CMK (cell line): ENCODE measurements around the gene NTM.

Experiments
- DNase-seq: peaks from one replicate; pipeline ENCODE4 v3.0.0-alpha.2; 2010; ENCODE audit warnings: low read depth

The NTM gene

GRCh38 chr11:132114743-132115142 is 744.3 kb downstream of the NTM start:
- no peak for DNase-seq

GRCh38 chr11:132115454-132115853 is 745.0 kb downstream of the NTM start:
- no peak for DNase-seq

- no peak for DNase-seq
Measured at GRCh38 chr11:132116516-132116915, 746.1 kb downstream of the NTM start.

GRCh38 chr11:132118661-132119060 is 748.2 kb downstream of the NTM start:
- no peak for DNase-seq

- DNase-seq = no peak
Measured at GRCh38 chr11:132119573-132119972, 749.2 kb downstream of the NTM start.

GRCh38 chr11:132122735-132123134 is 752.3 kb downstream of the NTM start:
- DNase-seq = no peak

- DNase-seq = no peak
Measured at GRCh38 chr11:132123449-132123848, 753.0 kb downstream of the NTM start.

- DNase-seq = no peak
Measured at GRCh38 chr11:132123854-132124835, 753.7 kb downstream of the NTM start.

GRCh38 chr11:132125988-132126871 is 755.8 kb downstream of the NTM start:
- no peak for DNase-seq

- no peak for DNase-seq
Measured at GRCh38 chr11:132126973-132127899, 756.8 kb downstream of the NTM start.

- DNase-seq = no peak
Measured at GRCh38 chr11:132127900-132128288, 757.5 kb downstream of the NTM start.

GRCh38 chr11:132131047-132131446 is 760.6 kb downstream of the NTM start:
- DNase-seq = no peak

GRCh38 chr11:132131961-132132360 is 761.5 kb downstream of the NTM start:
- no peak for DNase-seq

GRCh38 chr11:132134322-132134721 is 763.9 kb downstream of the NTM start:
- DNase-seq = no peak

GRCh38 chr11:132137289-132137980 is 767.0 kb downstream of the NTM start:
- no peak for DNase-seq

GRCh38 chr11:132137981-132138313 is 767.5 kb downstream of the NTM start:
- DNase-seq = no peak

- DNase-seq = no peak
Measured at GRCh38 chr11:132139181-132139580, 768.8 kb downstream of the NTM start.

GRCh38 chr11:132140056-132140455 is 769.6 kb downstream of the NTM start:
- no peak for DNase-seq

GRCh38 chr11:132142121-132142520 is 771.7 kb downstream of the NTM start:
- no peak for DNase-seq

- no peak for DNase-seq
Measured at GRCh38 chr11:132142554-132142953, 772.1 kb downstream of the NTM start.

- no peak for DNase-seq
Measured at GRCh38 chr11:132147464-132147863, 777.0 kb downstream of the NTM start.
